Measurements from ENCODE around the gene ADGRG2. TPM values are rescaled to one million over a fixed set of nuclear protein-coding genes. Genes with fewer than 3 reads are reported as not detected.

Gene ADGRG2
- polyA plus RNA-seq, 3 donors = not detected

- Histone ChIP-seq H4K20me1 (ENCODE audit: insufficient read depth, low read length) (no peaks in the 10 kb centered on the region), H3K36me3 (replicated peaks in 1 of 2; ENCODE audit: control insufficient read depth in 1 of 2, insufficient read depth in 2 of 2, low read length in 2 of 2) (no peaks in the 10 kb centered on the region), H3K27ac (ENCODE audit: low read depth in 1 of 2, low read length in 2 of 2) (no peak overlapping the region), H3K9me3 (replicated peaks in 1 of 2; ENCODE audit: control insufficient read depth in 1 of 2, insufficient read depth in 1 of 2, low read length in 2 of 2) (no peaks in the 10 kb centered on the region), H3K79me2 (ENCODE audit: insufficient read depth, low read length) (no peaks in the 10 kb centered on the region), H3K4me2 (replicated peaks; ENCODE audit: extremely low read depth, low read length, poor library complexity, severe bottlenecking) (no peak overlapping the region), H3K4me3 (replicated peaks in 1 of 3; ENCODE audit: low read depth in 2 of 3, low read length in 3 of 3) (no peak overlapping the region), H3K27me3 (ENCODE audit: control insufficient read depth in 2 of 2, insufficient read depth in 2 of 2, low read length in 2 of 2) (no peaks in the 10 kb centered on the region), H3K9ac (ENCODE audit: insufficient read depth, low read length, poor library complexity, severe bottlenecking) (no peak overlapping the region), H2AFZ (ENCODE audit: insufficient read depth, low read depth, low read length, poor library complexity, severe bottlenecking) (no peak overlapping the region), H3K4me1 (ENCODE audit: control insufficient read depth in 1 of 2, insufficient read depth in 2 of 2, low read length in 2 of 2) (no peaks in the 10 kb centered on the region)
- Mint-ChIP-seq H3K36me3 (no peaks in the 10 kb centered on the region), H3K9me3 (peaks cover 0 to 6% (median 0%) of the 10 kb centered on the region in 7 donors), H3K27me3 (ENCODE audit: low read depth in 3 of 3) (peaks cover 0 to 6% (median 0%) of the 10 kb centered on the region in 3 donors), H3K27ac (no peak overlapping the region), H3K4me1 (no peaks in the 10 kb centered on the region), H3K4me3 (no peak overlapping the region)
- intact Hi-C loops (cut with micrococcal nuclease) = no loop called here
- no CpG with 5 or more reads among the region's 5 CpGs for WGBS (ENCODE audit: insufficient coverage)
- no peak for TF ChIP-seq CTCF (IDR thresholded peaks at IDR 0.05)
- DNase-seq = no peak
Observed at GRCh38 chrX:19065535-19065934, 56.7 kb downstream of the ADGRG2 start.

GRCh38 chrX:19064175-19064574 is 58.1 kb downstream of the ADGRG2 start:
- WGBS (ENCODE audit: insufficient coverage) = no CpG with 5 or more reads among the region's 6 CpGs
- intact Hi-C loops (cut with micrococcal nuclease) = no loop called here

More at GRCh38 chrX:19064175-19064574, 58.1 kb downstream of the ADGRG2 start:
- Histone ChIP-seq H3K9ac (ENCODE audit: insufficient read depth, low read length, poor library complexity, severe bottlenecking) (no peak overlapping the region), H2AFZ (ENCODE audit: insufficient read depth, low read depth, low read length, poor library complexity, severe bottlenecking) (no peak overlapping the region), H3K4me3 (replicated peaks in 1 of 3; ENCODE audit: low read depth in 2 of 3, low read length in 3 of 3) (no peak overlapping the region), H3K4me2 (replicated peaks; ENCODE audit: extremely low read depth, low read length, poor library complexity, severe bottlenecking) (no peak overlapping the region), H3K79me2 (ENCODE audit: insufficient read depth, low read length) (no peaks in the 10 kb centered on the region), H3K27me3 (ENCODE audit: control insufficient read depth in 2 of 2, insufficient read depth in 2 of 2, low read length in 2 of 2) (no peaks in the 10 kb centered on the region), H3K4me1 (ENCODE audit: control insufficient read depth in 1 of 2, insufficient read depth in 2 of 2, low read length in 2 of 2) (no peaks in the 10 kb centered on the region), H3K9me3 (replicated peaks in 1 of 2; ENCODE audit: control insufficient read depth in 1 of 2, insufficient read depth in 1 of 2, low read length in 2 of 2) (no peaks in the 10 kb centered on the region), H3K36me3 (replicated peaks in 1 of 2; ENCODE audit: control insufficient read depth in 1 of 2, insufficient read depth in 2 of 2, low read length in 2 of 2) (no peaks in the 10 kb centered on the region), H3K27ac (ENCODE audit: low read depth in 1 of 2, low read length in 2 of 2) (no peak overlapping the region), H4K20me1 (ENCODE audit: insufficient read depth, low read length) (no peaks in the 10 kb centered on the region)
- Mint-ChIP-seq H3K27ac (no peak overlapping the region), H3K4me3 (no peak overlapping the region), H3K9me3 (peaks cover 0 to 4% (median 0%) of the 10 kb centered on the region in 7 donors), H3K27me3 (ENCODE audit: low read depth in 3 of 3) (peaks cover 0 to 4% (median 0%) of the 10 kb centered on the region in 3 donors), H3K36me3 (no peaks in the 10 kb centered on the region), H3K4me1 (no peaks in the 10 kb centered on the region)
- no peak for DNase-seq
- TF ChIP-seq CTCF (IDR thresholded peaks at IDR 0.05) = no peak

Measured in CD14-positive monocyte (primary cell).